HEK293T (cell line): ENCODE data around the gene PLTP.

Experiments
- FOXA1 ChIP-seq: fragments of 450-650 bp; IDR thresholded peaks from 2 replicates; pipeline ENCODE4 v1.6.1; 2016; ENCODE audit warnings: mild to moderate bottlenecking
- TARDBP ChIP-seq: fragments of 450-650 bp; IDR thresholded peaks from 2 replicates; pipeline ENCODE4 v1.6.1; 2016

DNA sequence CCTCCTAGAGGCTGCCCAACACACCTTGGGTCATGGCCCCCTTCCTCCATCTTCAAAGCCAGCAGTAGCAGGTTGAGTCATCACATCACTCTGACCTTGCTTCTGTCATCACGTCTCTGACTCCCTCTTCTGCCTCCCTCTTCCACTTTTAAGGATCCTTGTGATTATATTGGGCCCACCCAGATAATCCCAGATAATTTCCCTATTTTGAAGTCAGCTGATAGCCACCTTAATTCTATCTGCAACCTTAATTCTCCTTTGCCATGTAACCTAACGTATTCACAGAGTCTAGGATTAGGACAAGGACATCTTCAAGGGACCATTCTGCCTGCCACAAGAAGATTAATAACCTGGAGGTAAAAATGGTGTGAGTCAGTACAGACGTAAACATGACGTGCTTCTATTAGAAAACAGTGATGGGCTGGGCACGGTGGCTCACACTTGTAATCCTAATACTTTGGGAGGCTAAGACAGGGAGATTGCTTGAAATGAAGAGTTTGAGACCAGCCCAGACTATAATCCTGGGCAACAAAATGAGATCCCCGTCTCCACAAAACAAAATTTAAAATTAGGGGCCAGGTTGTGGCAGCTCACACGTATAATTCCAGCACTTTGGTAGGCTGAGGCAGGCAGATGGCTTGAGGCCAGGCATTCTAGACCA, 51.3 kb downstream of the PLTP start:
- no peak for TF ChIP-seq FOXA1
- TF ChIP-seq TARDBP, result no peak
